HCEC 1CT (cell line): ENCODE measurements around the gene PCDHA5.

Source experiments
- DNase-seq: peaks from one replicate; pipeline ENCODE4 v3.0.0-alpha.2; 2017

The PCDHA5 gene

DNA sequence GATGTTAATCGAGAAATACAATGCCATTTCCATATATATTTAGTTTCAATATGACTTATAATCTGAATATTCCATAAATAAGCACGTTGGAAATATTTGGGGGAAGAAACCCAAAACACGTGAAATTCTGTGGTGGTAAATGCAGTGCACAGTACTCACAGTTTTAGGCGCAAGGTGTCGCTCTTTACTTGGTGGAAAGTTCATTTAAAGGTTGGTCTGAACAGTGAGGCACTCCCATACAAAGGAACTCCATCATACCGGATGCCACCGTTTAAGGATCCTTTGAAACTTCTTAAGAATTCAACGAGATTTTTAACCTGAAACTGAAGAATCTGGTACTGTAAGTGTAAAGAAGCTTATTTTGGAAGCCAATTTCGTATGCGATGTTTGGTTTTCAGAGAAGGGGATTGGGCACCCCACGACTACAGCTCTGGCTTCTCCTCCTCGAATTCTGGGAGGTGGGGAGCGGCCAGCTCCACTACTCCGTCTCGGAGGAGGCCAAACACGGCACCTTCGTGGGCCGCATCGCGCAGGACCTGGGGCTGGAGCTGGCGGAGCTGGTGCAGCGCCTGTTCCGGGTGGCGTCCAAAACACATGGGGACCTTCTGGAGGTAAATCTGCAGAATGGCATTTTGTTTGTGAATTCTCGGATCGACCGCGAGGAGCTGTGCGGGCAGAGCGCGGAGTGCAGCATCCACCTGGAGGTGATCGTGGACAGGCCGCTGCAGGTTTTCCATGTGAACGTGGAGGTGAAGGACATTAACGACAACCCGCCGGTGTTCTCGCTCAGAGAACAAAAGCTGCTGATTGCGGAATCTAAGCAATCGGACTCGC is 47.5 kb downstream of the PCDHA5 start, which contains the start of gene PCDHA11:
PCDHA11 (plus strand) TSS at position 237 of the 834 bp plus-strand sequence; CDS start at position 384, 147 bp downstream.
- DNase-seq = no peak

DNA sequence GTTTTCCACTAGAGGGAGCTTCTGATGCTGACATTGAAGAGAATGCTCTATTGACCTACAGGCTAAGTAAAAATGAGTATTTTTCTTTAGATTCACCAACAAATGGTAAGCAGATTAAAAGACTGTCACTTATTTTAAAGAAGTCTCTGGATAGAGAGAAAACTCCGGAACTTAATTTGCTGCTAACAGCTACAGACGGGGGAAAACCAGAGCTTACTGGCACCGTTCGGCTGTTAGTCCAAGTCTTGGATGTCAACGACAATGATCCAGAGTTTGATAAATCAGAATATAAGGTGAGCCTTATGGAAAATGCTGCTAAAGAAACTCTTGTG is 48.1 kb downstream of the PCDHA5 start:
- no peak for DNase-seq

DNA sequence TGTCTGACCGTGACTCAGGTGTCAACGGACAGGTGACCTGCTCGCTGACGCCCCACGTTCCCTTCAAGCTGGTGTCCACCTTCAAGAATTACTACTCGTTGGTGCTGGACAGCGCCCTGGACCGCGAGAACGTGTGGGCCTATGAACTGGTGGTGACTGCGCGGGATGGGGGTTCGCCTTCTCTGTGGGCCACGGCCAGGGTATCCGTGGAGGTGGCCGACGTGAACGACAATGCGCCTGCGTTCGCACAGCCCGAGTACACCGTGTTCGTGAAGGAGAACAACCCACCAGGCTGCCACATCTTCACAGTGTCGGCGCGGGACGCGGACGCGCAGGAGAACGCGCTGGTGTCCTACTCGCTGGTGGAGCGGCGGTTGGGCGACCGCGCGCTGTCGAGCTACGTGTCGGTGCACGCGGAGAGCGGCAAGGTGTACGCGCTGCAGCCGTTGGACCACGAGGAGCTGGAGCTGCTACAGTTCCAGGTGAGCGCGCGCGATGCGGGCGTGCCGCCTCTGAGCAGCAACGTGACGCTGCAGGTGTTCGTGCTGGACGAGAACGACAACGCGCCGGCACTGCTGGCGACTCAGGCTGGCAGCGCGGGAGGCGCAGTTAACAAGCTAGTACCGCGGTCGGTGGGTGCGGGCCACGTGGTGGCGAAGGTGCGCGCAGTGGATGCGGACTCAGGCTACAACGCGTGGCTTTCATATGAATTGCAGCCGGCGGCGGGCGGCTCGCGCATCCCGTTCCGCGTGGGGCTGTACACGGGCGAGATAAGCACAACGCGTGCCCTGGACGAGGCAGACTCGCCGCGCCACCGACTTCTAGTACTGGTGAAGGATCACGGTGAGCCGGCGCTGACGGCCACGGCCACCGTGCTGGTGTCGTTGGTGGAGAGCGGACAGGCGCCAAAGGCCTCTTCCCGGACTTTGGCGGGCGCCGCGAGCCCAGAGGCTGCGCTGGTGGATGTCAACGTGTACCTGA is 49.1 kb downstream of the PCDHA5 start:
- no peak for DNase-seq
